AG09309 (cell line): Measurements from ENCODE around the gene RAB14.
A peak's percentile ranks its signal among the peaks of the same experiment; 100 is the strongest.

ENCODE experiments used
- DNase-seq: peaks from one replicate; pipeline ENCODE4 v3.0.0-alpha.2; 2010; ENCODE audit warnings: low read depth
- H3K4me3 ChIP-seq: 2 replicates; pipeline ENCODE4 v1.5.1; 2011; ENCODE audit warnings: mild to moderate bottlenecking, low read depth, low read length, moderate library complexity; ENCODE audit not compliant: control insufficient read depth
- CTCF ChIP-seq: IDR thresholded peaks from 2 replicates; pipeline ENCODE4 v1.5.1; 2011; ENCODE audit warnings: mild to moderate bottlenecking, low read depth, low read length, inconsistent platforms; ENCODE audit not compliant: insufficient read depth, control insufficient read depth; ENCODE audit errors: missing control alignments

RAB14 gene

GRCh38 chr9:121213136-121213806, 11.6 kb upstream of the RAB14 start:
- H3K4me3 ChIP-seq = no peak overlapping the region
- TF ChIP-seq CTCF = peak; percentile 97
- peak; percentile 53 for DNase-seq

- no peak for DNase-seq
- no peak for TF ChIP-seq CTCF
- H3K4me3 ChIP-seq = no peak overlapping the region
These were observed 8.9 kb upstream of the RAB14 start for GRCh38 chr9:121210536-121210935.

GRCh38 chr9:121207371-121207940, 5.8 kb upstream of the RAB14 start:
- no peak overlapping the region for H3K4me3 ChIP-seq
- TF ChIP-seq CTCF = no peak
- no peak for DNase-seq

- DNase-seq = no peak
- TF ChIP-seq CTCF = no peak
- H3K4me3 ChIP-seq = no peak overlapping the region
These were observed 5.1 kb upstream of the RAB14 start for GRCh38 chr9:121206516-121207370.

GRCh38 chr9:121204611-121205010, 2.9 kb upstream of the RAB14 start:
- no peak for TF ChIP-seq CTCF
- DNase-seq = no peak

GRCh38 chr9:121204121-121204520, 2.5 kb upstream of the RAB14 start:
- no peak for DNase-seq
- no peak for TF ChIP-seq CTCF
- H3K4me3 ChIP-seq = no peak overlapping the region

More at GRCh38 chr9:121204611-121205010, 2.9 kb upstream of the RAB14 start:
- H3K4me3 ChIP-seq = no peak overlapping the region
